Sigmoid colon (tissue), 7 donors: ENCODE measurements around the gene FAM24A. TPM values are rescaled to one million over a fixed set of nuclear protein-coding genes. Genes with fewer than 3 reads are reported as not detected.
A peak's percentile ranks its signal among the peaks of the same experiment; 100 is the strongest.

Experiments
- DNase-seq: peaks from one replicate; pipeline ENCODE4 v3.0.0-alpha.2; 2019
- H3K27ac ChIP-seq, 4 donors: fragments of 200-600 bp; sonication (generic); one replicate each; pipeline ENCODE4 v1.5.1; 2016 to 2019; ENCODE audit warnings: mild to moderate bottlenecking in 1 of 4
- H3K27me3 ChIP-seq, 3 donors: fragments of 200-600 bp; sonication (generic); one replicate each; pipeline ENCODE4 v1.5.1; 2019; ENCODE audit warnings: mild to moderate bottlenecking in 1 of 3
- H3K36me3 ChIP-seq, 4 donors: fragments of 200-600 bp; sonication (generic); one replicate each; pipeline ENCODE4 v1.5.1; 2016 to 2019
- H3K4me1 ChIP-seq, 4 donors: fragments of 200-600 bp; sonication (generic); one replicate each; pipeline ENCODE4 v1.5.1; 2017 to 2019
- H3K4me3 ChIP-seq, 4 donors: fragments of 200-600 bp; sonication (generic); one replicate each; pipeline ENCODE4 v1.5.1; 2017 to 2019; ENCODE audit warnings: mild to moderate bottlenecking in 2 of 4, moderate library complexity in 1 of 4
- H3K9me3 ChIP-seq, 4 donors: fragments of 200-600 bp in 3 of 4; sonication (generic) in 3 of 4; one replicate each; pipeline versions ENCODE4 v1.5.1 to v1.6.1; 2013 to 2019
- CTCF ChIP-seq, 4 experiments: fragments of 450-650 bp in 3 of 4; fragments of 200-600 bp in 1 of 4; IDR thresholded peaks; one replicate each; pipeline ENCODE4 v1.5.1; 2016 to 2019; ENCODE audit warnings: antibody characterized with exemption in 4 of 4, mild to moderate bottlenecking in 3 of 4, moderate library complexity in 2 of 4
- EP300 ChIP-seq, 4 donors: sonication (generic); formaldehyde crosslinking; IDR thresholded peaks; one replicate each; pipeline ENCODE4 v1.6.1; 2017; ENCODE audit warnings: antibody characterized with exemption in 4 of 4
- POLR2A ChIP-seq, 2 donors: fragments of 450-650 bp; IDR thresholded peaks; one replicate each; pipeline ENCODE4 v1.6.1; 2016; ENCODE audit warnings: antibody characterized with exemption in 2 of 2, mild to moderate bottlenecking in 2 of 2, moderate library complexity in 2 of 2
- POLR2AphosphoS5 ChIP-seq, 4 donors: sonication (generic); formaldehyde crosslinking; IDR thresholded peaks; one replicate each; pipeline ENCODE4 v1.6.1; 2017; ENCODE audit warnings: antibody characterized with exemption in 4 of 4
- WGBS, 2 donors: extraction: QIAGEN DNeasy Blood & Tissue Kit; methylation state at CpG; one replicate each; pipeline ENCODE4 v1.1.7; 2013; 5-methylcytosine and 5-hydroxymethylcytosine counted together
- intact Hi-C: fragments of 100-400 bp; cut with DNase I; formaldehyde crosslinking; loops from one replicate; pipeline ENCODE4 v1.15.1; 2023
- polyA plus RNA-seq, 3 donors: library from polyadenylated mRNA; stranded (reverse); fragments of 200-250 nt; gene quantifications; one replicate each; pipeline ENCODE4 v1.2.3, GENCODE V29; 2013
- total RNA-seq, 4 donors: library from RNA; depleted of rRNA; stranded (reverse); fragments of >200 nt; gene quantifications; one replicate each; pipeline ENCODE4 v1.1.0, GENCODE V29; 2016
- donor health status: healthy with polysubstance abuse.
- donor health status: Bipolar disorder and iron deficiency.
- donor health status: healthy.

The FAM24A gene
- total and polyA plus RNA-seq, 7 donors = not detected

- peaks cover 0 to 18% (median 13%) of the 10 kb centered on the region in 4 donors for H3K4me1 ChIP-seq
- H3K4me3 ChIP-seq = no peak overlapping the region
- H3K27me3 ChIP-seq = no peaks in the 10 kb centered on the region
- H3K36me3 ChIP-seq = no peaks in the 10 kb centered on the region
- no peak overlapping the region for H3K27ac ChIP-seq
- H3K9me3 ChIP-seq = no peaks in the 10 kb centered on the region
- intact Hi-C loops = no loop called here
- DNase-seq = no peak
- WGBS, 2 donors = 70 to 90% methylated on average over 1 of the region's 1 CpG
- TF ChIP-seq EP300 (IDR thresholded peaks at IDR 0.05) = no peak
- no peak for TF ChIP-seq POLR2AphosphoS5 (IDR thresholded peaks at IDR 0.05)
- no peak for TF ChIP-seq POLR2A (IDR thresholded peaks at IDR 0.05)
- no peak for TF ChIP-seq CTCF (IDR thresholded peaks at IDR 0.05)
Observed at GRCh38 chr10:122877264-122877663, 33.1 kb upstream of the FAM24A start.

- WGBS, 2 donors = 30 to 57% methylated on average over 14 of the region's 14 CpGs
- H3K27me3 ChIP-seq = no peaks in the 10 kb centered on the region
- no peak for DNase-seq
- intact Hi-C loops = loop anchor here (1.0 kb wide), 1 partner anchor 129 kb away; the partner anchor contains the start of gene IKZF5
- H3K4me3 ChIP-seq = peak overlapping the region; percentile 36 to 63 (median 56)
- H3K9me3 ChIP-seq = no peaks in the 10 kb centered on the region
- peaks cover 0 to 18% (median 13%) of the 10 kb centered on the region in 4 donors for H3K4me1 ChIP-seq
- no peak for TF ChIP-seq POLR2AphosphoS5 (IDR thresholded peaks at IDR 0.05)
- no peak for TF ChIP-seq POLR2A (IDR thresholded peaks at IDR 0.05)
- TF ChIP-seq CTCF (IDR thresholded peaks at IDR 0.05) = no peak
- no peak for TF ChIP-seq EP300 (IDR thresholded peaks at IDR 0.05)
- no peaks in the 10 kb centered on the region for H3K36me3 ChIP-seq
- peak overlapping the region; percentile 19 to 65 (median 56) for H3K27ac ChIP-seq
Observed at GRCh38 chr10:122878799-122879338, 31.5 kb upstream of the FAM24A start.

GRCh38 chr10:122879339-122880273 lies 30.8 kb upstream of the FAM24A start, which contains the start of gene FAM24B:
FAM24B (minus strand) TSS chr10:122879581; CDS start chr10:122850515, 29,066 bp downstream.
- no peaks in the 10 kb centered on the region for H3K36me3 ChIP-seq
- intact Hi-C loops = loop anchor here (1.0 kb wide), 1 partner anchor 129 kb away; the partner anchor contains the start of gene IKZF5
- 4 to 7% methylated on average over 95 of the region's 95 CpGs for WGBS, 2 donors
- no peaks in the 10 kb centered on the region for H3K27me3 ChIP-seq
- H3K27ac ChIP-seq = peak within 1 kb of the TSS; percentile 30 to 65 (median 56)
- peak; percentile 98 for DNase-seq
- TF ChIP-seq POLR2A (IDR thresholded peaks at IDR 0.05) (no peak), POLR2AphosphoS5 (IDR thresholded peaks at IDR 0.05) (peak in 3 of 4 donors; percentile 32 to 66 (median 50))
- H3K4me1 ChIP-seq = peaks cover 0 to 18% (median 13%) of the 10 kb centered on the region in 4 donors
- H3K4me3 ChIP-seq = peak within 1 kb of the TSS; percentile 36 to 63 (median 56)
- no peaks in the 10 kb centered on the region for H3K9me3 ChIP-seq

- H3K36me3 ChIP-seq = no peaks in the 10 kb centered on the region
- intact Hi-C loops = no loop called here
Observed at GRCh38 chr10:122882766-122883165, 27.6 kb upstream of the FAM24A start.

GRCh38 chr10:122884166-122884565 lies 26.2 kb upstream of the FAM24A start:
- TF ChIP-seq POLR2AphosphoS5 (IDR thresholded peaks at IDR 0.05) (no peak), EP300 (IDR thresholded peaks at IDR 0.05) (no peak), POLR2A (IDR thresholded peaks at IDR 0.05) (no peak)
- intact Hi-C loops = no loop called here
- H3K27ac ChIP-seq = no peak overlapping the region
- H3K36me3 ChIP-seq = no peaks in the 10 kb centered on the region
- H3K9me3 ChIP-seq = no peaks in the 10 kb centered on the region
- H3K4me3 ChIP-seq = no peak overlapping the region
- H3K4me1 ChIP-seq = peaks cover 0 to 12% (median 9%) of the 10 kb centered on the region in 4 donors
- no peaks in the 10 kb centered on the region for H3K27me3 ChIP-seq
- WGBS, 2 donors = 93 to 95% methylated on average over 1 of the region's 1 CpG
- no peak for DNase-seq

More at GRCh38 chr10:122882766-122883165, 27.6 kb upstream of the FAM24A start:
- Histone ChIP-seq H3K27ac (no peak overlapping the region), H3K4me1 (peaks cover 0 to 18% (median 13%) of the 10 kb centered on the region in 4 donors), H3K9me3 (no peaks in the 10 kb centered on the region), H3K27me3 (no peaks in the 10 kb centered on the region), H3K4me3 (no peak overlapping the region)
- no peak for DNase-seq
- TF ChIP-seq EP300 (IDR thresholded peaks at IDR 0.05) = no peak
- no peak for TF ChIP-seq POLR2AphosphoS5 (IDR thresholded peaks at IDR 0.05)
